HCT116 (cell line): ENCODE data around the gene CYTH2. TPM values are rescaled to one million over a fixed set of nuclear protein-coding genes. Genes with fewer than 3 reads are reported as not detected.

Experiments used
- ATAC-seq: fragments of 200-7000 bp; cut with Tn5 transposase; 2 replicates; pipeline ENCODE4 v1.9.1; 2020; ENCODE audit warnings: mild to moderate bottlenecking, moderate library complexity
- BruUV-seq: library from RNA; stranded (reverse); fragments of 400-500 nt; replicated peaks from 2 replicates; lab custom pipeline; 2021; lab: Mats Ljungman, UMichigan
- CTCF ChIA-PET: fragments of 300-600 bp; sonication (Branson Sonifier 250); formaldehyde crosslinking; loops from one replicate; lab custom pipeline; 2021; ENCODE audit warnings: antibody characterized with exemption; lab: Charles Lee
- POLR2A ChIA-PET: fragments of 300-600, 350-600 bp; sonication (Branson Sonifier 250); formaldehyde crosslinking; loops from one replicate; lab custom pipeline; 2021; ENCODE audit warnings: antibody characterized with exemption; lab: Charles Lee
- RAD21 ChIA-PET, 2 experiments: fragments of 300-600 bp; sonication (Branson Sonifier 250); formaldehyde crosslinking; loops; one replicate each; lab custom pipeline; 2023; ENCODE audit warnings: low total read pairs in 2 of 2; ENCODE audit not compliant: uncharacterized antibody in 2 of 2, unreplicated experiment in 2 of 2, low non-redundant PET in 1 of 2; lab: Charles Lee
- DNase-seq: peaks from one replicate; pipeline ENCODE4 v3.0.0-alpha.2; 2010; ENCODE audit warnings: low read depth, low spot score
- H2AFZ ChIP-seq: fragments of 200-600 bp; shearing (Covaris generic), sonication (generic); 2 replicates; pipeline ENCODE4 v1.6.1; 2017; ENCODE audit warnings: low read depth, mixed run types, mixed read lengths, antibody characterized with exemption, low read length; ENCODE audit not compliant: poor library complexity, severe bottlenecking
- H3K27ac ChIP-seq: 2 replicates; pipeline ENCODE4 v1.5.1; 2012; ENCODE audit warnings: low read depth, low read length
- H3K27me3 ChIP-seq: fragments of 200-600 bp; sonication (generic); 2 replicates; pipeline ENCODE4 v1.6.1; 2016; ENCODE audit warnings: mixed run types, low read length, mixed read lengths; ENCODE audit not compliant: insufficient read depth
- H3K36me3 ChIP-seq, 2 experiments: fragments of 200-500 bp in 1 of 2; fragments of 200-600 bp in 1 of 2; sonication (Bioruptor generic) in 1 of 2; sonication (generic) in 1 of 2; 2 replicates each; pipeline versions ENCODE4 v1.5.1 to v1.6.1; 2014 to 2016; ENCODE audit warnings: low read length in 2 of 2, inconsistent platforms in 1 of 2, mixed read lengths in 1 of 2, mixed run types in 1 of 2; ENCODE audit not compliant: insufficient read depth in 2 of 2, control insufficient read depth in 1 of 2
- H3K4me1 ChIP-seq, 2 experiments: fragments of 200-600 bp in 1 of 2; sonication (generic) in 1 of 2; 2 replicates each; pipeline versions ENCODE4 v1.5.1 to v1.6.1; 2012 to 2017; ENCODE audit warnings: low read length in 2 of 2, inconsistent platforms in 1 of 2, mild to moderate bottlenecking in 1 of 2, mixed read lengths in 1 of 2, mixed run types in 1 of 2, moderate library complexity in 1 of 2; ENCODE audit not compliant: insufficient read depth in 2 of 2, control insufficient read depth in 1 of 2
- H3K4me2 ChIP-seq: fragments of 200-600 bp; sonication (generic); 2 replicates; pipeline ENCODE4 v1.6.1; 2017; ENCODE audit warnings: mixed run types, low read length, mixed read lengths
- H3K4me3 ChIP-seq, 2 experiments: fragments of 200-600 bp in 1 of 2; sonication (generic) in 1 of 2; replicated peaks in 1 of 2; 2 replicates each; pipeline ENCODE4 v1.5.1; 2011 to 2016; ENCODE audit warnings: low read length in 2 of 2, control low read depth in 1 of 2, low read depth in 1 of 2, mild to moderate bottlenecking in 1 of 2, mixed read lengths in 1 of 2, mixed run types in 1 of 2
- H3K79me2 ChIP-seq: fragments of 200-600 bp; sonication (generic); 2 replicates; pipeline ENCODE4 v1.6.1; 2017; ENCODE audit warnings: mild to moderate bottlenecking, mixed run types, low read length, moderate library complexity, mixed read lengths; ENCODE audit not compliant: insufficient read depth
- H3K9ac ChIP-seq: fragments of 200-600 bp; sonication (generic); 2 replicates; pipeline ENCODE4 v1.6.1; 2016; ENCODE audit warnings: low read length, mixed read lengths
- H3K9me2 ChIP-seq: fragments of 200-600 bp; sonication (generic), shearing (Covaris generic); 2 replicates; pipeline ENCODE4 v1.6.1; 2017; ENCODE audit warnings: mixed run types, mild to moderate bottlenecking, moderate library complexity; ENCODE audit not compliant: insufficient read depth
- H3K9me3 ChIP-seq, 2 experiments: fragments of 200-500 bp in 1 of 2; fragments of 200-600 bp in 1 of 2; sonication (Bioruptor generic) in 1 of 2; sonication (generic) in 1 of 2; 2 replicates each; pipeline ENCODE4 v1.6.1; 2014 to 2017; ENCODE audit warnings: low read length in 2 of 2, mixed read lengths in 2 of 2, inconsistent platforms in 1 of 2, low read depth in 1 of 2, mild to moderate bottlenecking in 1 of 2, mixed run types in 1 of 2, moderate library complexity in 1 of 2; ENCODE audit not compliant: control insufficient read depth in 1 of 2, insufficient read depth in 1 of 2
- H4K20me1 ChIP-seq: fragments of 200-600 bp; sonication (generic), shearing (Covaris generic); 2 replicates; pipeline ENCODE4 v1.6.1; 2017; ENCODE audit warnings: mixed run types, mild to moderate bottlenecking, moderate library complexity; ENCODE audit not compliant: insufficient read depth
- ATF3 ChIP-seq: IDR thresholded peaks from 2 replicates; pipeline ENCODE4 v1.6.1; 2012
- CBX3 ChIP-seq: IDR thresholded peaks from 2 replicates; pipeline ENCODE4 v1.6.1; 2012; ENCODE audit warnings: low read depth
- CEBPB ChIP-seq: IDR thresholded peaks from 2 replicates; pipeline ENCODE4 v1.6.1; 2012; ENCODE audit warnings: low read depth
- CTCF ChIP-seq, 3 experiments: fragments of 200-600 bp in 1 of 3; sonication (generic) in 1 of 3; IDR thresholded peaks in 2 of 3; conservative IDR thresholded peaks in 1 of 3; 2 replicates each; pipeline ENCODE4 v1.5.1; 2012 to 2017; ENCODE audit warnings: low read depth in 2 of 3, low read length in 2 of 3, antibody characterized with exemption in 1 of 3, borderline replicate concordance in 1 of 3, control low read depth in 1 of 3, mild to moderate bottlenecking in 1 of 3, mixed read lengths in 1 of 3, mixed run types in 1 of 3, moderate library complexity in 1 of 3; ENCODE audit not compliant: insufficient read depth in 1 of 3
- EGR1 ChIP-seq: IDR thresholded peaks from 2 replicates; pipeline ENCODE4 v1.6.1; 2012; ENCODE audit warnings: low read depth
- ELF1 ChIP-seq: IDR thresholded peaks from 2 replicates; pipeline ENCODE4 v1.6.1; 2012; ENCODE audit warnings: low read depth, borderline replicate concordance
- EZH2 ChIP-seq: fragments of 200-600 bp; sonication (generic); IDR thresholded peaks from 2 replicates; pipeline ENCODE4 v1.6.1; 2017; ENCODE audit warnings: antibody characterized with exemption, mixed run types
- FOSL1 ChIP-seq: IDR thresholded peaks from 2 replicates; pipeline ENCODE4 v1.6.1; 2012; ENCODE audit warnings: low read depth
- JUND ChIP-seq: IDR thresholded peaks from 2 replicates; pipeline ENCODE4 v1.6.1; 2012
- RAD21 ChIP-seq: IDR thresholded peaks from 2 replicates; pipeline ENCODE4 v1.6.1; 2012; ENCODE audit warnings: low read depth, mild to moderate bottlenecking
- REST ChIP-seq: IDR thresholded peaks from 2 replicates; pipeline ENCODE4 v1.6.1; 2012; ENCODE audit warnings: low read depth
- SP1 ChIP-seq: IDR thresholded peaks from 2 replicates; pipeline ENCODE4 v1.6.1; 2012; ENCODE audit warnings: low read depth
- TCF7L2 ChIP-seq: IDR thresholded peaks from 2 replicates; pipeline ENCODE4 v1.7.0; 2011; ENCODE audit warnings: borderline replicate concordance, inconsistent platforms; ENCODE audit not compliant: insufficient read depth, insufficient read length; ENCODE audit errors: extremely low read depth
- YY1 ChIP-seq: IDR thresholded peaks from 2 replicates; pipeline ENCODE4 v1.6.1; 2011; ENCODE audit warnings: low read length, low read depth, moderate library complexity, mild to moderate bottlenecking; ENCODE audit not compliant: insufficient replicate concordance; ENCODE audit errors: extremely low read depth
- ZBTB33 ChIP-seq: IDR thresholded peaks from 2 replicates; pipeline ENCODE4 v1.6.1; 2011; ENCODE audit warnings: mild to moderate bottlenecking, low read length, moderate library complexity; ENCODE audit not compliant: insufficient replicate concordance; ENCODE audit errors: extremely low read depth
- ZFX ChIP-seq: fragments of 450-650 bp; IDR thresholded peaks from 2 replicates; pipeline ENCODE4 v1.6.1; 2017
- intact Hi-C: fragments of 100-400 bp; cut with micrococcal nuclease; formaldehyde crosslinking; loops from 2 replicates; pipeline ENCODE4 v1.10.0; 2022
- total RNA-seq: library from RNA; stranded (reverse); gene quantifications from one replicate; pipeline ENCODE4 v1.2.1, GENCODE V29; 2021; ENCODE audit not compliant: unreplicated experiment

The CYTH2 gene
- total RNA-seq, 1 experiment from 2014 or later = 75.3 TPM

GRCh38 chr19:48454150-48454730 is 14.9 kb upstream of the CYTH2 start:
- peaks cover 68% of the 10 kb centered on the region for H3K79me2 ChIP-seq
- H3K4me1 ChIP-seq = no peaks in the 10 kb centered on the region
- no peak overlapping the region for H3K4me2 ChIP-seq
- H3K36me3 ChIP-seq = peaks cover 28 to 73% of the 10 kb centered on the region in 2 experiments
- H3K9me2 ChIP-seq = no peaks in the 10 kb centered on the region
- H3K9me3 ChIP-seq = no peaks in the 10 kb centered on the region
- BruUV-seq = no TSS peak
- CTCF ChIA-PET = no interaction called here
- DNase-seq = no peak
- no peaks in the 10 kb centered on the region for H3K27me3 ChIP-seq
- no peak overlapping the region for H3K9ac ChIP-seq
- no peak for ATAC-seq
- POLR2A ChIA-PET = no interaction called here
- intact Hi-C loops = no loop called here
- RAD21 ChIA-PET = no interaction called here
- no peaks in the 10 kb centered on the region for H4K20me1 ChIP-seq
- no peak for TF ChIP-seq EGR1
- TF ChIP-seq CTCF (IDR thresholded peaks at IDR 0.05 in 2 of 3, conservative IDR thresholded peaks at IDR 0.05 in 1 of 3; ENCODE audit: borderline replicate concordance in 1 of 3, insufficient read depth in 1 of 3, low read depth in 2 of 3, low read length in 2 of 3) = no peak
- TF ChIP-seq EZH2 = no peak
- no peak for TF ChIP-seq ELF1
- TF ChIP-seq FOSL1 = no peak
- no peak for TF ChIP-seq REST
- no peak for TF ChIP-seq JUND
- no peak for TF ChIP-seq ZFX
- no peak for TF ChIP-seq ZBTB33
- no peak for TF ChIP-seq TCF7L2
- TF ChIP-seq CEBPB = no peak
- TF ChIP-seq CBX3 = no peak
- no peak for TF ChIP-seq YY1
- TF ChIP-seq ATF3 = no peak
- TF ChIP-seq RAD21 = no peak
- no peak for TF ChIP-seq SP1
- no peak overlapping the region for H3K4me3 ChIP-seq
- no peak overlapping the region for H3K27ac ChIP-seq
- no peak overlapping the region for H2AFZ ChIP-seq
